IMR-90 (cell line): ENCODE data around the gene DYNC1H1. TPM values are rescaled to one million over a fixed set of nuclear protein-coding genes. Genes with fewer than 3 reads are reported as not detected.

ENCODE experiments used
- ATAC-seq: fragments of 200-7000 bp; cut with Tn5 transposase; 2 replicates; pipeline ENCODE4 v1.9.1; 2020; ENCODE audit warnings: low read depth, mild to moderate bottlenecking, moderate library complexity
- BruUV-seq: library from RNA; stranded (reverse); fragments of 400-500 nt; replicated peaks from 2 replicates; lab custom pipeline; 2021; lab: Mats Ljungman, UMichigan
- CTCF ChIA-PET: fragments of 300-600 bp; formaldehyde crosslinking; extraction: SDS; loops from one replicate; lab custom pipeline; 2021; ENCODE audit warnings: antibody characterized with exemption; lab: Yijun Ruan, JAX
- POLR2A ChIA-PET: fragments of 300-600 bp; sonication (Branson Sonifier 250); formaldehyde crosslinking; loops from one replicate; lab custom pipeline; 2022; ENCODE audit warnings: antibody characterized with exemption; ENCODE audit not compliant: unreplicated experiment; lab: Charles Lee
- DNase-seq: peaks from one replicate; pipeline ENCODE4 v3.0.0; 2013
- H2AFZ ChIP-seq: replicated peaks from 2 replicates; pipeline ENCODE3; 2013; ENCODE audit warnings: low read length, mild to moderate bottlenecking; ENCODE audit not compliant: poor library complexity
- H2AK5ac ChIP-seq: 2 replicates; pipeline ENCODE4 v1.6.1; 2013; ENCODE audit warnings: low read depth, low read length, inconsistent platforms
- H2AK9ac ChIP-seq: replicated peaks from 2 replicates; pipeline ENCODE3; 2013; ENCODE audit warnings: mild to moderate bottlenecking, low read depth, low read length, moderate library complexity; ENCODE audit not compliant: poor library complexity
- H2BK120ac ChIP-seq: 2 replicates; pipeline ENCODE4 v1.6.1; 2013; ENCODE audit warnings: low read depth, low read length, inconsistent platforms
- H2BK15ac ChIP-seq: 3 replicates; pipeline ENCODE4 v1.6.1; 2013; ENCODE audit warnings: low read depth, low read length, inconsistent platforms
- H2BK20ac ChIP-seq: 2 replicates; pipeline ENCODE4 v1.6.1; 2013; ENCODE audit warnings: low read depth, mild to moderate bottlenecking, inconsistent platforms, low read length, moderate library complexity
- H2BK5ac ChIP-seq: 2 replicates; pipeline ENCODE4 v1.6.1; 2013; ENCODE audit warnings: mild to moderate bottlenecking, low read depth, low read length, inconsistent platforms; ENCODE audit not compliant: poor library complexity, severe bottlenecking
- H3K14ac ChIP-seq: replicated peaks from 2 replicates; pipeline ENCODE4 v1.6.1; 2013; ENCODE audit warnings: low read depth, low read length, inconsistent platforms
- H3K18ac ChIP-seq: 2 replicates; pipeline ENCODE4 v1.6.1; 2013; ENCODE audit warnings: low read depth, low read length, control low read depth
- H3K23ac ChIP-seq: 2 replicates; pipeline ENCODE4 v1.6.1; 2013; ENCODE audit warnings: low read depth, low read length, inconsistent platforms
- H3K27ac ChIP-seq: 2 replicates; pipeline ENCODE4 v1.5.1; 2013; ENCODE audit warnings: mild to moderate bottlenecking, control low read depth, low read length; ENCODE audit not compliant: insufficient read depth
- H3K27me3 ChIP-seq: 2 replicates; pipeline ENCODE4 v1.6.1; 2013; ENCODE audit warnings: low read length; ENCODE audit not compliant: control insufficient read depth, insufficient read depth
- H3K36me3 ChIP-seq: 2 replicates; pipeline ENCODE4 v1.6.1; 2013; ENCODE audit warnings: low read length, mixed read lengths; ENCODE audit not compliant: control insufficient read depth, insufficient read depth
- H3K4ac ChIP-seq: 2 replicates; pipeline ENCODE4 v1.6.1; 2013; ENCODE audit warnings: low read depth, low read length, inconsistent platforms
- H3K4me1 ChIP-seq: 2 replicates; pipeline ENCODE4 v1.6.1; 2013; ENCODE audit warnings: low read length, mixed read lengths; ENCODE audit not compliant: control insufficient read depth, insufficient read depth
- H3K4me2 ChIP-seq: 2 replicates; pipeline ENCODE4 v1.6.1; 2013; ENCODE audit warnings: low read depth, mild to moderate bottlenecking, control low read depth, low read length, moderate library complexity
- H3K4me3 ChIP-seq: 2 replicates; pipeline ENCODE4 v1.5.1; 2013; ENCODE audit warnings: low read depth, mild to moderate bottlenecking, control low read depth, low read length, moderate library complexity; ENCODE audit not compliant: insufficient read depth
- H3K56ac ChIP-seq: 2 replicates; pipeline ENCODE4 v1.6.1; 2013; ENCODE audit warnings: low read length, inconsistent platforms; ENCODE audit not compliant: insufficient read depth; ENCODE audit errors: extremely low read depth
- H3K79me1 ChIP-seq, 2 experiments: 2 replicates each; pipeline ENCODE4 v1.6.1; 2013; ENCODE audit warnings: low read length in 2 of 2, inconsistent platforms in 1 of 2, low read depth in 1 of 2
- H3K9ac ChIP-seq: 2 replicates; pipeline ENCODE4 v1.6.1; 2013; ENCODE audit warnings: low read depth, low read length, control low read depth
- H3K9me1 ChIP-seq: 2 replicates; pipeline ENCODE4 v1.6.1; 2013; ENCODE audit warnings: low read length, inconsistent platforms; ENCODE audit not compliant: insufficient read depth
- H3K9me3 ChIP-seq: 2 replicates; pipeline ENCODE4 v1.6.1; 2013; ENCODE audit warnings: low read length; ENCODE audit not compliant: control insufficient read depth, insufficient read depth
- H4K20me1 ChIP-seq: 2 replicates; pipeline ENCODE4 v1.6.1; 2013; ENCODE audit warnings: low read length, inconsistent platforms; ENCODE audit not compliant: insufficient read depth
- H4K5ac ChIP-seq: 2 replicates; pipeline ENCODE4 v1.6.1; 2013; ENCODE audit warnings: mild to moderate bottlenecking, low read depth, low read length, control low read depth
- H4K8ac ChIP-seq, 2 experiments: 2 replicates each; pipeline ENCODE4 v1.6.1; 2013; ENCODE audit warnings: low read depth in 2 of 2, low read length in 2 of 2, control low read depth in 1 of 2, inconsistent platforms in 1 of 2
- H4K91ac ChIP-seq: 2 replicates; pipeline ENCODE4 v1.6.1; 2013; ENCODE audit warnings: low read depth, low read length, inconsistent platforms; ENCODE audit not compliant: insufficient read depth
- BHLHE40 ChIP-seq: fragments of 150-350 bp; IDR thresholded peaks from 2 replicates; pipeline ENCODE4 v1.6.1; 2016; ENCODE audit warnings: mild to moderate bottlenecking, low read depth, low read length
- CHD1 ChIP-seq: IDR thresholded peaks from 2 replicates; pipeline ENCODE4 v1.6.1; 2012; ENCODE audit warnings: low read depth, low read length, improper control_type of control experiment
- CTCF ChIP-seq: conservative IDR thresholded peaks from 2 replicates; pipeline ENCODE4 v1.5.1; 2012; ENCODE audit warnings: mild to moderate bottlenecking, low read depth, low read length, improper control_type of control experiment
- ELK1 ChIP-seq: fragments of 150-350 bp; IDR thresholded peaks from 2 replicates; pipeline ENCODE4 v1.6.1; 2016; ENCODE audit warnings: low read depth, mild to moderate bottlenecking, low read length, moderate library complexity, borderline replicate concordance
- FOS ChIP-seq: fragments of 150-350 bp; IDR thresholded peaks from 2 replicates; pipeline ENCODE4 v1.6.1; 2016; ENCODE audit warnings: low read depth, low read length
- MAFK ChIP-seq: IDR thresholded peaks from 2 replicates; pipeline ENCODE4 v1.6.1; 2012; ENCODE audit warnings: low read depth, low read length, improper control_type of control experiment
- MAZ ChIP-seq: IDR thresholded peaks from 2 replicates; pipeline ENCODE4 v1.6.1; 2012; ENCODE audit warnings: low read depth, mild to moderate bottlenecking, low read length, improper control_type of control experiment, moderate library complexity, borderline replicate concordance
- MXI1 ChIP-seq: IDR thresholded peaks from 2 replicates; pipeline ENCODE4 v1.6.1; 2012; ENCODE audit warnings: low read depth, mild to moderate bottlenecking, low read length, moderate library complexity, borderline replicate concordance
- NFE2L2 ChIP-seq: fragments of 150-350 bp; IDR thresholded peaks from 2 replicates; pipeline ENCODE4 v1.6.1; 2016; ENCODE audit warnings: low read depth, mild to moderate bottlenecking, low read length
- POLR2A ChIP-seq: IDR thresholded peaks from 2 replicates; pipeline ENCODE4 v1.6.1; 2012; ENCODE audit warnings: mild to moderate bottlenecking, low read depth, low read length
- RAD21 ChIP-seq: IDR thresholded peaks from 2 replicates; pipeline ENCODE4 v1.6.1; 2012; ENCODE audit warnings: low read length, improper control_type of control experiment
- RCOR1 ChIP-seq: IDR thresholded peaks from 2 replicates; pipeline ENCODE4 v1.6.1; 2012; ENCODE audit warnings: mild to moderate bottlenecking, low read length, improper control_type of control experiment; ENCODE audit not compliant: insufficient replicate concordance
- RFX5 ChIP-seq: IDR thresholded peaks from 2 replicates; pipeline ENCODE4 v1.8.0; 2012; ENCODE audit warnings: low read depth, mild to moderate bottlenecking, low read length, moderate library complexity
- SMC3 ChIP-seq: fragments of 150-350 bp; IDR thresholded peaks from 2 replicates; pipeline ENCODE4 v1.6.1; 2016; ENCODE audit warnings: low read depth, mild to moderate bottlenecking, antibody characterized with exemption, low read length, moderate library complexity
- USF2 ChIP-seq: fragments of 150-350 bp; IDR thresholded peaks from 2 replicates; pipeline ENCODE4 v1.6.1; 2017; ENCODE audit warnings: mild to moderate bottlenecking, antibody characterized with exemption, low read length, low read depth
- WGBS, 2 experiments: methylation state at CpG; one replicate each; pipeline versions ENCODE4 v1.1.5 to v1.1.7; 2013; ENCODE audit warnings: missing lambda C conversion rate in 2 of 2; ENCODE audit not compliant: insufficient read length in 1 of 2; ENCODE audit errors: extremely low coverage in 2 of 2; 5-methylcytosine and 5-hydroxymethylcytosine counted together
- dilution Hi-C: fragments of 300-500 bp; cut with HindIII; formaldehyde crosslinking; loops from one replicate; pipeline ENCODE4 v1.14.3; 2018; ENCODE audit warnings: low sequenced_read_pairs; ENCODE audit not compliant: unreplicated experiment
- in situ Hi-C: fragments of 300-500 bp; cut with MboI; formaldehyde crosslinking; loops from 3 replicates; pipeline ENCODE4 v1.14.3; 2019; ENCODE audit warnings: low sequenced_read_pairs, inconsistent platforms, mixed read lengths
- intact Hi-C: fragments of 100-400 bp; cut with micrococcal nuclease; formaldehyde crosslinking; loops from 2 replicates; pipeline ENCODE4 v1.10.0; 2022
- polyA plus RNA-seq, 3 experiments: library from polyadenylated mRNA; depleted of rRNA; stranded (reverse); fragments of >200 nt; gene quantifications; 2 replicates each; pipeline ENCODE4 v1.2.3, GENCODE V29; 2012; ENCODE audit warnings: low replicate concordance in 1 of 3
- total RNA-seq: library from RNA; depleted of rRNA; stranded (reverse); fragments of >200 nt; gene quantifications from 2 replicates; pipeline ENCODE4 v1.2.3, GENCODE V29; 2012

The DYNC1H1 gene
- total and polyA plus RNA-seq, 2 of the 4 experiments (the other 2 are of a cell fraction): 240 to 670 TPM

GRCh38 chr14:102077382-102077709 lies 113.0 kb downstream of the DYNC1H1 start:
- no peak overlapping the region; a peak in 1 of 4 replicates for H4K8ac ChIP-seq
- H4K20me1 ChIP-seq: peaks cover 26% of the 10 kb centered on the region
- no peaks in the 10 kb centered on the region for H3K27me3 ChIP-seq
- peaks cover 38% of the 10 kb centered on the region for H3K36me3 ChIP-seq
- TF ChIP-seq RAD21: no peak
- TF ChIP-seq CHD1: no peak
- no peak for TF ChIP-seq CTCF
- no peak for TF ChIP-seq BHLHE40
- no peak for TF ChIP-seq MXI1
- no peak for TF ChIP-seq NFE2L2
- TF ChIP-seq MAZ: no peak
- TF ChIP-seq SMC3: no peak
- TF ChIP-seq FOS: no peak
- TF ChIP-seq ELK1: no peak
- TF ChIP-seq USF2: no peak
- TF ChIP-seq RCOR1: no peak
- TF ChIP-seq MAFK: no peak
- TF ChIP-seq RFX5: no peak
- no peak for TF ChIP-seq POLR2A
- no peak overlapping the region for H3K18ac ChIP-seq
- H3K9ac ChIP-seq: no peak overlapping the region
- WGBS, 2 experiments: 100% methylated on average over 1 of the region's 5 CpGs; no CpG with 5 or more reads in 1 of the 2 experiments
- H2BK120ac ChIP-seq: no peak overlapping the region
- no peak overlapping the region for H4K5ac ChIP-seq
- peaks cover 15 to 25% of the 10 kb centered on the region in 2 experiments for H3K79me1 ChIP-seq
- no peak overlapping the region for H3K56ac ChIP-seq
- dilution Hi-C loops (no loop called here), intact Hi-C loops (no loop called here), in situ Hi-C loops (loop anchor here (25.0 kb wide), 1 partner anchor 235 kb away; the partner anchor contains the start of genes MOK and ZNF839)
- peak; percentile 7; the same call in 1 of the 2 replicates for ATAC-seq
- H3K14ac ChIP-seq: no peak overlapping the region
- H3K4me1 ChIP-seq: no peaks in the 10 kb centered on the region
- H3K9me1 ChIP-seq: no peaks in the 10 kb centered on the region
- no peak overlapping the region for H2AFZ ChIP-seq
- BruUV-seq: no TSS peak
- no peaks in the 10 kb centered on the region for H3K9me3 ChIP-seq
- no peak overlapping the region for H3K4me2 ChIP-seq
- no peak for DNase-seq
- H3K27ac ChIP-seq: no peak overlapping the region
- no peak overlapping the region for H2BK15ac ChIP-seq
- H3K4ac ChIP-seq: no peak overlapping the region
- ChIA-PET CTCF (no interaction called here), POLR2A (interaction anchor here (0.7 kb wide), 1 partner anchor 45 kb away, joined by 4 read pairs; no protein-coding TSS in a partner anchor)
- no peak overlapping the region for H4K91ac ChIP-seq
- no peak overlapping the region for H2AK5ac ChIP-seq
- no peak overlapping the region for H3K4me3 ChIP-seq
- no peak overlapping the region for H2BK20ac ChIP-seq
- H3K23ac ChIP-seq: no peak overlapping the region
- no peak overlapping the region for H2BK5ac ChIP-seq
- peak overlapping the region; percentile 72 for H2AK9ac ChIP-seq
